NB4 (cell line): ENCODE data around the gene ACVR1.

Experiments
- DNase-seq: peaks from one replicate; pipeline ENCODE4 v3.0.0; 2010; ENCODE audit warnings: low read depth
- H3K4me3 ChIP-seq: one replicate; pipeline ENCODE4 v1.5.1; 2011; ENCODE audit warnings: mild to moderate bottlenecking, low read depth, low read length, moderate library complexity
- CTCF ChIP-seq: IDR thresholded peaks from one replicate; pipeline ENCODE4 v1.5.1; 2012; ENCODE audit warnings: low read depth, low read length
- MAX ChIP-seq: IDR thresholded peaks from 2 replicates; pipeline ENCODE4 v1.6.1; 2011; ENCODE audit warnings: low read depth, low read length
- MYC ChIP-seq: IDR thresholded peaks from 2 replicates; pipeline ENCODE4 v1.6.1; 2011; ENCODE audit warnings: low read depth, low read length
- POLR2A ChIP-seq: IDR thresholded peaks from 2 replicates; pipeline ENCODE4 v1.6.1; 2011; ENCODE audit warnings: mild to moderate bottlenecking; ENCODE audit not compliant: insufficient read length; ENCODE audit errors: extremely low read depth

Gene ACVR1

GRCh38 chr2:157849591-157849990 lies 26.5 kb downstream of the ACVR1 start:
- TF ChIP-seq MYC (no peak), POLR2A (no peak), CTCF (no peak), MAX (no peak)
- H3K4me3 ChIP-seq: no peak overlapping the region
- no peak for DNase-seq

GRCh38 chr2:157848213-157848612 lies 27.9 kb downstream of the ACVR1 start:
- no peak for TF ChIP-seq MYC
- TF ChIP-seq MAX: no peak
- TF ChIP-seq POLR2A: no peak
- TF ChIP-seq CTCF: no peak
- DNase-seq: no peak
- no peak overlapping the region for H3K4me3 ChIP-seq

GRCh38 chr2:157845081-157845480 lies 31.0 kb downstream of the ACVR1 start:
- no peak for DNase-seq
- TF ChIP-seq MYC (no peak), CTCF (no peak), POLR2A (no peak), MAX (no peak)
- H3K4me3 ChIP-seq: no peak overlapping the region

GRCh38 chr2:157843935-157844334 lies 32.2 kb downstream of the ACVR1 start:
- TF ChIP-seq MAX: no peak
- TF ChIP-seq POLR2A: no peak
- TF ChIP-seq CTCF: no peak
- TF ChIP-seq MYC: no peak
- H3K4me3 ChIP-seq: no peak overlapping the region
- no peak for DNase-seq

- no peak for DNase-seq
- TF ChIP-seq CTCF: no peak
- TF ChIP-seq MAX: no peak
- TF ChIP-seq MYC: no peak
- no peak for TF ChIP-seq POLR2A
- H3K4me3 ChIP-seq: no peak overlapping the region
Observed at GRCh38 chr2:157843081-157843480, 33.0 kb downstream of the ACVR1 start.
